ENCODE results near the gene GTF3C5. TPM values are rescaled to one million over a fixed set of nuclear protein-coding genes. Genes with fewer than 3 reads are reported as not detected.

GTF3C5 gene
- total and polyA plus RNA-seq, 9 of the 15 experiments (the other 6 are each of a cell fraction or from before 2014, with no cell fraction given), result 3.8 to 118 (median 83.7) TPM

DNA sequence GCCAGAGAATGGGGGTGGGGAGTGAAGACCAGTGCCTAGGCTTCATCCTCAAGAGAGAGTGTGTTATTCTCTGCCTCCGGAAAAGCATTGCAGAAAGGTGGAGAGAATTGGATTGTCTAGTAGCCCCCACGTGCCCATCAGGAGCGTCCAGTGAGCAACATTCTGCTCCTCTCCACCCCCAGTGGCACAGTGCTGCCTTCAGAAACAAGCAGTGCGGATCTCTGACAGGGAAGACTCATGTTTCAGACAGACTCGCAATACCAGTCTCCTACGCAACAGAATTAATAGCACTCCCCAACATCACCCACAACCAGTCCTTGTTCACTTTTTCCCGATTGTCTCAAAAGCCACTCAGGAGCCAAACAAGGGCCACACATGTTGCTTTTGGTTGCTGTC is 16.1 kb downstream of the GTF3C5 start:
- no peaks in the 10 kb centered on the region for H3K27me3 ChIP-seq (ENCODE audit: control insufficient read depth in 2 of 2, insufficient read depth in 2 of 2, low read length in 2 of 2)
- ATAC-seq (no peak), DNase-seq (ENCODE audit: extremely low read depth in 1 of 4, low spot score in 3 of 4) (no peak), FAIRE-seq (no peak)
- H3K36me3 ChIP-seq (ENCODE audit: control insufficient read depth, insufficient read depth, low read length), result peaks cover 95% of the 10 kb centered on the region
- CTCF ChIA-PET (ENCODE audit: low intra/inter-chr PET ratio), result no interaction called here
- H3K4me3 ChIP-seq, result no peak overlapping the region
- peaks cover 0 to 9% of the 10 kb centered on the region in 2 experiments; a peak in 2 of 5 replicates for H3K4me1 ChIP-seq (replicated peaks in 1 of 2; ENCODE audit: control insufficient read depth in 2 of 2, insufficient read depth in 2 of 2, low read length in 2 of 2)
- H2AFZ ChIP-seq (ENCODE audit: low read depth, low read length), result no peak overlapping the region
- no peak overlapping the region for H3K27ac ChIP-seq (ENCODE audit: extremely low read depth, low read depth, low read length)
- TF ChIP-seq ZNF586 (CRISPR knock-in tag; conservative IDR thresholded peaks at IDR 0.05) (no peak), SIRT6 (IDR thresholded peaks at IDR 0.05; ENCODE audit: low read depth, low read length) (no peak), DNMT1 (IDR thresholded peaks at IDR 0.05) (no peak), RBM22 (IDR thresholded peaks at IDR 0.05; ENCODE audit: low read depth, low read length, poor library complexity, severe bottlenecking) (no peak), TEAD1 (CRISPR knock-in tag; IDR thresholded peaks at IDR 0.05) (no peak), DPF2 (IDR thresholded peaks at IDR 0.05) (no peak), MECOM (CRISPR knock-in tag; IDR thresholded peaks at IDR 0.05) (no peak), ZNF583 (CRISPR knock-in tag; IDR thresholded peaks at IDR 0.05) (no peak), RBM34 (IDR thresholded peaks at IDR 0.05; ENCODE audit: borderline replicate concordance, insufficient read depth, low read length) (no peak)
- TF ChIP-seq, protein P1, sequence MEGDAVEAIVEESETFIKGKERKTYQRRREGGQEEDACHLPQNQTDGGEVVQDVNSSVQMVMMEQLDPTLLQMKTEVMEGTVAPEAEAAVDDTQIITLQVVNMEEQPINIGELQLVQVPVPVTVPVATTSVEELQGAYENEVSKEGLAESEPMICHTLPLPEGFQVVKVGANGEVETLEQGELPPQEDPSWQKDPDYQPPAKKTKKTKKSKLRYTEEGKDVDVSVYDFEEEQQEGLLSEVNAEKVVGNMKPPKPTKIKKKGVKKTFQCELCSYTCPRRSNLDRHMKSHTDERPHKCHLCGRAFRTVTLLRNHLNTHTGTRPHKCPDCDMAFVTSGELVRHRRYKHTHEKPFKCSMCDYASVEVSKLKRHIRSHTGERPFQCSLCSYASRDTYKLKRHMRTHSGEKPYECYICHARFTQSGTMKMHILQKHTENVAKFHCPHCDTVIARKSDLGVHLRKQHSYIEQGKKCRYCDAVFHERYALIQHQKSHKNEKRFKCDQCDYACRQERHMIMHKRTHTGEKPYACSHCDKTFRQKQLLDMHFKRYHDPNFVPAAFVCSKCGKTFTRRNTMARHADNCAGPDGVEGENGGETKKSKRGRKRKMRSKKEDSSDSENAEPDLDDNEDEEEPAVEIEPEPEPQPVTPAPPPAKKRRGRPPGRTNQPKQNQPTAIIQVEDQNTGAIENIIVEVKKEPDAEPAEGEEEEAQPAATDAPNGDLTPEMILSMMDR (IDR thresholded peaks at IDR 0.05 in 2 of 3, conservative IDR thresholded peaks at IDR 0.05 in 1 of 3; ENCODE audit: insufficient read depth in 2 of 3, low read depth in 1 of 3, low read length in 3 of 3), result no peak
- TF ChIP-seq, protein P2, sequence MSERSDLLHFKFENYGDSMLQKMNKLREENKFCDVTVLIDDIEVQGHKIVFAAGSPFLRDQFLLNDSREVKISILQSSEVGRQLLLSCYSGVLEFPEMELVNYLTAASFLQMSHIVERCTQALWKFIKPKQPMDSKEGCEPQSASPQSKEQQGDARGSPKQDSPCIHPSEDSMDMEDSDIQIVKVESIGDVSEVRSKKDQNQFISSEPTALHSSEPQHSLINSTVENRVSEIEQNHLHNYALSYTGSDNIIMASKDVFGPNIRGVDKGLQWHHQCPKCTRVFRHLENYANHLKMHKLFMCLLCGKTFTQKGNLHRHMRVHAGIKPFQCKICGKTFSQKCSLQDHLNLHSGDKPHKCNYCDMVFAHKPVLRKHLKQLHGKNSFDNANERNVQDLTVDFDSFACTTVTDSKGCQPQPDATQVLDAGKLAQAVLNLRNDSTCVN (CRISPR knock-in tag; IDR thresholded peaks at IDR 0.05), result no peak
- no peaks in the 10 kb centered on the region for H3K9me3 ChIP-seq (replicated peaks; ENCODE audit: control insufficient read depth, insufficient read depth, low read depth, low read length)
- intact Hi-C loops (cut with micrococcal nuclease) (no loop called here), in situ Hi-C loops (cut with MboI) (no loop called here)
- BruUV-seq (replicated peaks), result no TSS peak
- 0 out of 2 replicates have a peak, but pooled peaks cover 10% of the 10 kb centered on the region for H4K20me1 ChIP-seq (replicated peaks; ENCODE audit: control insufficient read depth, insufficient read depth, low read length)
- H3K4me2 ChIP-seq (ENCODE audit: insufficient read depth, low read length), result no peak overlapping the region
- H3K79me2 ChIP-seq (ENCODE audit: control insufficient read depth, insufficient read depth, low read length), result peaks cover 2% of the 10 kb centered on the region; the same call in 1 of the 3 replicates
- POLR2A ChIA-PET, result interaction anchor here (0.8 kb wide), 1 partner anchor 17 kb away, joined by 4 read pairs; no protein-coding TSS in a partner anchor
- no peak overlapping the region; a peak in 1 of 4 replicates for H3K9ac ChIP-seq (ENCODE audit: insufficient read depth in 1 of 2, low read depth in 2 of 2, low read length in 2 of 2)
- no peaks in the 10 kb centered on the region for H3K9me1 ChIP-seq (ENCODE audit: control insufficient read depth, insufficient read depth, low read length)
- WGBS (ENCODE audit: insufficient coverage, low coverage, missing lambda C conversion rate), result 80% methylated on average over 5 of the region's 7 CpGs
